WI38 (cell line): ENCODE data around the gene CACNA1D.

Source experiments
- H3K4me3 ChIP-seq: 2 replicates; pipeline ENCODE4 v1.5.1; 2011; ENCODE audit warnings: low read depth, mild to moderate bottlenecking, control low read depth, low read length
- TF ChIP-seq, protein P1 (sequence below): IDR thresholded peaks from 2 replicates; pipeline ENCODE4 v1.5.1; 2012; ENCODE audit warnings: low read depth, mild to moderate bottlenecking, control low read depth, low read length

The CACNA1D gene

DNA sequence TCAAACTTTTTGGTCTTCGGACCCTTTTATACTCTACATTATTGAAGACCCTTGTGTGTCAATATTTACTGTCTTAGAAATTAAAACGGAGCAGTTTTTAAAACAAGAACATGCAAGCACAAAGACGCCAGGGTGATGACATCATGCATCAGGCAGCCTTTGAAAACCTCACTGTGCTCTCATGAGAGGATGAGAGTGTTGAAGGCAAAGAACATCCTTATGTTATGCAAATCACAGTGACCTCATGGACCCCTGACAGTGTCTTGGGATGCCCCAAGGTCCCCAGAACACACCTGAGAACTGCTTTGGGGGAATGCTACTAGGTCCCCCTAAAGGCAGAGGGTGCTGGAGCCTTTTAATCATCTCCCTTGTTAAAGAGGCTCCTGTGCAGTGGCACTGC is 300.2 kb downstream of the CACNA1D start:
- TF ChIP-seq, protein P1, sequence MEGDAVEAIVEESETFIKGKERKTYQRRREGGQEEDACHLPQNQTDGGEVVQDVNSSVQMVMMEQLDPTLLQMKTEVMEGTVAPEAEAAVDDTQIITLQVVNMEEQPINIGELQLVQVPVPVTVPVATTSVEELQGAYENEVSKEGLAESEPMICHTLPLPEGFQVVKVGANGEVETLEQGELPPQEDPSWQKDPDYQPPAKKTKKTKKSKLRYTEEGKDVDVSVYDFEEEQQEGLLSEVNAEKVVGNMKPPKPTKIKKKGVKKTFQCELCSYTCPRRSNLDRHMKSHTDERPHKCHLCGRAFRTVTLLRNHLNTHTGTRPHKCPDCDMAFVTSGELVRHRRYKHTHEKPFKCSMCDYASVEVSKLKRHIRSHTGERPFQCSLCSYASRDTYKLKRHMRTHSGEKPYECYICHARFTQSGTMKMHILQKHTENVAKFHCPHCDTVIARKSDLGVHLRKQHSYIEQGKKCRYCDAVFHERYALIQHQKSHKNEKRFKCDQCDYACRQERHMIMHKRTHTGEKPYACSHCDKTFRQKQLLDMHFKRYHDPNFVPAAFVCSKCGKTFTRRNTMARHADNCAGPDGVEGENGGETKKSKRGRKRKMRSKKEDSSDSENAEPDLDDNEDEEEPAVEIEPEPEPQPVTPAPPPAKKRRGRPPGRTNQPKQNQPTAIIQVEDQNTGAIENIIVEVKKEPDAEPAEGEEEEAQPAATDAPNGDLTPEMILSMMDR: no peak
- H3K4me3 ChIP-seq: no peak overlapping the region

DNA sequence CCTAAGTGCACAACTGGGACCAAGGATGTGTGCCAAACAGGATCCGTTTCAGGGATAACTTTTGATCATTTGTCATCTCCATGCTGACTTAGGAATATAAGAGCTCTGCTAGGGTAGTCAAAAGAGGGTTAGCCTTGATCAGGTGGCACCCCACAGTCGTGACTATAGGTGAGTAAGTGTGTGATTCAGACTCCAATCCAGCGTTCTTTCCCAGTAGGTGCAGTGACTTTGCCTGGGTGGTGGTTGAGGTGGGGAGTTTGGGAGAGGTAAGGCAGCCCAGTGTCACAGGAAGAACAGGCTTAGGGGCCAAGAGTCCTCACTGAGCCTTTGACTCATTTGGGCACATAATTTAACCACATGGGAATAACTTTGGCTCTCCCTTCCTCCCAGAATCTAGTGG is 300.8 kb downstream of the CACNA1D start:
- no peak overlapping the region for H3K4me3 ChIP-seq
- TF ChIP-seq, protein P1: no peak

DNA sequence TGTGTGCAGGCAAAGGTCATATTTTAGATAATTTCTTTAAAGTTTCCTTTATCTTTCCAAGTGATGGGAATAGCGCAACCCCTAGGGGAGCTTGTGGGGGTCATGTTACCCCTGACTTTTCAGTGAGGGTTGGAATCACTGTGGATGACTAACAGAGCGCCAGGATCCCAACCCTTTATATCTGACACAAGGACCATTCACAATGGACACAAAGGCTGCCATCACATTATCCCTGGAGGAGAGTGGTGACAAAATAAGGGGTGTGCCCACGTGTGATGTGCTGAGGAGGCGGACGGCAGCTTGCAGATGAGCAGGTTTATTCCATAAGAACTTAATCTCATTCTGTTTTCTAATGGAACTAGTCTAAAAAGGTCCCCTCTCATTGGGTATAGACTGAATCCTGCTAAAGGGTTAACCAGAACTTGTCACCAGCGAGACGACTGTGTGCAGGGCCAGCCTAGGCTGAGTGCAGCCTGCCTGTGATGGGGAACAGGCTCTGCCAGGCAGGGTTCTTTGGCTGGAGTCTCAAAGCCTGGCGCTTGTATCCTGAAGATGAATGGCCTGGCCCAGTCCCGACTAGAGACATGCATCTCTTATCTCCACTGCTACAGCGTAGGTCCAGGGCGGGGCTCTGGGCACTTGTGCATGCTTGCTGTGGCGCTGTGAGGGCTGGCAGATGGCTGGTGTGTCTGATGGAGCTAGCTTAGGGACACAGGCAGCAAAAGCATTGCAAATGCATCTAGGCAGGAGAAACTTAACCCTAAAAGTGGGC is 301.6 kb downstream of the CACNA1D start:
- no peak overlapping the region for H3K4me3 ChIP-seq
- TF ChIP-seq, protein P1: no peak

DNA sequence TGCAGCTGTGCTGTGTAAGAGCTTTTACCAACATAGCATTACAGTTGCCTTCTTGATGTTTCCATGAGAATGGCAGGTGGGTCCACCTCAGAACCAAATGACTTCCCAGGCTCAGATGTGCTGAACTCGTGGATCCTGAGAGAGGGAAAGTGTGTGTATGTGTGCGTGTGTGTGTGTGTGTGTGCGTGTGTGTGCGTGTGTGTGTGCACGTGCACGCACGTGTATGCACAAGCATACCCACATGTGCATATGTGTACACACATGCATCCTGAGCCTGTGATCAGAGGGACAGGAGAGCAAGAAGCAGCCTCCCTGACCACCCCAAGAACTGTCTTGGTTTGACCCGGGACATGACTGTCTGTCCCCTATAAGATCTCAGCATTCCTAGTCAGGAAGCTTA is 303.7 kb downstream of the CACNA1D start:
- no peak overlapping the region for H3K4me3 ChIP-seq
- TF ChIP-seq, protein P1: no peak

DNA sequence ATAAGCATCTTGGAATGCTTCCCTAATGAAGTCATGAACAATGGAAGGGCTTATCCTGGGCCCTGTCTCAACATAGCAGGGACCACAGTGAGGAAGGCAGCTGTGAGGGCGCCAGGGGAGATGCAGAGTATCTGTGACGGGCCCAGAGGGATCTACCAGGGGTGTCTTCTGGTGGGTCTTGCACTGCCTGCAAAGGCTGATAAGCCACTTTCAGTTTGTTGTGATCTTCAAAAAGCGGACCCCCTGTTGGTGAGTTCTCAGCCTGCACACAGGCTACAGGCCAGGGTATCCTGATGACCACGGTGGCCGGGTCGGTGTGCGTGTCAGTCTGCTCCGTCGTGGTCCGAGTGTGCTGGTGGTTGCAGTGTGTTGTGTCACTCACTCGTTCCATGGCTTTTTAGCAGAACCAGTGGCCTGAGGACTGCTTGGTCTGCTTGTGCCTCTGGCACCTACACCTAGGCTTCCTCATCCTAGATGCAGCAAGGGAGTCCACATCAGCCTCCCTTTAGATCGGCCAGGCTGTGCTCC is 305.0 kb downstream of the CACNA1D start:
- TF ChIP-seq, protein P1: no peak
- H3K4me3 ChIP-seq: no peak overlapping the region

DNA sequence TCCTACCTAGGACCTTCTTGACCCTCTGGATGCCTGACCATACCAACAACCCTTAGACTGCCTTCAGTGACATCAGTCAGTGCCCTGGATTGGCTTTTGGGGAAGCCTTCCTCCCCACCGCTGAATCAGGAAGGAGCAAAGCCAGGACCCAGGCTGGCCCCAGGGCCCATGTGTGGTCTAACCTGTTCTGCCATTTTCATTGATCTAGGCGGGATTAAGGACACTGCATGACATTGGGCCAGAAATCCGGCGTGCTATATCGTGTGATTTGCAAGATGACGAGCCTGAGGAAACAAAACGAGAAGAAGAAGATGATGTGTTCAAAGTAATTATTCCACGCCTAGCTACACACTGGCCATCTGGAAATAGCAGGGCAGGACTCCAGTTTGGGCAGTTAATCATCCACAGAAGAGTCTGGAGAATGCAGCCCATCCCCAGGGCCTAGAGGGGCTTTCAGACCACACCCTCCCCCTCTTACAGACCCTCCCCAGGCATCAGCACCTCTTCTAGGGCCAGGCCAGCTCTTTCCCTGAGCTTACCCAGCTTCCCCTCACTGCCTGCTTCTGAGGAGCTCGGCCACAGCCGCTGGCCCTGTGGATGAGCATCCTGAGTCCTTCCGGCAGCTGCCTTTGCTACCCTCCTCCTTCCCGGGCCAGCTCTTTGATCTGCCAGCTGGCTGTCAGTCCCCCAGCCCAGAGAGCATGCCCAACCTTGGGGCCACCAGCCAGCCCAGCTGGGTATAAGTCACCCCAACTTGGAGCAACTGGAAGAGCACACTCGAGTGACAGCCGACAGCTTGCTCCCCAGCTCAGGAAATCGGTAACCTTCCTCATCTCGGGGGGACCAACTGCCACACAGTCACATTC is 305.9 kb downstream of the CACNA1D start:
- TF ChIP-seq, protein P1: no peak
- no peak overlapping the region for H3K4me3 ChIP-seq

DNA sequence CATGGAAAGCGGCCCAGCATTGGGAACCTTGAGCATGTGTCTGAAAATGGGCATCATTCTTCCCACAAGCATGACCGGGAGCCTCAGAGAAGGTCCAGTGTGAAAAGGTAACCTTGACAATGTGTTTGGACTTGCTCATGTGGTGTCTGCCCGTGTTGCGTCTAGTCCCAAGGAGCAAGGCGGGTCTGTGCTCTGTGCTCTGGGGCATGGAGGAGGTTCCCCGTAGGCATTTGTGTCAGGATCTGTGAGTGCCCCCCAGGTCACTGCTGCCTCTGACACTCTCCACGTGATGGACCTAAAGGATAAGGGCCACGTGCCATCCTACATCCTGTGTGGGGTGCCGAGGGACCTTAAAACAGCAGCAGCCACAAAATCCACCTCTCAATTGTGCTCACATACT is 306.9 kb downstream of the CACNA1D start:
- TF ChIP-seq, protein P1: no peak
- no peak overlapping the region for H3K4me3 ChIP-seq
